HepG2 (cell line): ENCODE measurements around the gene TTYH1. TPM values are rescaled to one million over a fixed set of nuclear protein-coding genes. Genes with fewer than 3 reads are reported as not detected.

ENCODE experiments used
- DNMT1 ChIP-seq: sonication (generic); formaldehyde crosslinking; IDR thresholded peaks from 2 replicates; pipeline ENCODE4 v1.5.1; 2020; ENCODE audit warnings: mild to moderate bottlenecking, missing genetic modification reagents
- HNRNPL ChIP-seq: fragments of 200-400 bp; formaldehyde crosslinking; IDR thresholded peaks from 2 replicates; pipeline ENCODE4 v1.6.1; 2017; ENCODE audit warnings: mild to moderate bottlenecking, low read depth, low read length
- ZNF746 ChIP-seq: sonication (generic); formaldehyde crosslinking; IDR thresholded peaks from 2 replicates; pipeline ENCODE4 v1.8.0; 2022; ENCODE audit warnings: mild to moderate bottlenecking, missing genetic modification reagents
- polyA plus RNA-seq, 8 experiments: library from polyadenylated mRNA; depleted of rRNA in 3 of 8; stranded (reverse) in 7 of 8; unstranded in 1 of 8; fragments of >200 nt; fragmentation: Illumina TruSeq in 4 of 8; extraction: Trizol in 4 of 8; gene quantifications; 2 replicates each; pipeline versions ENCODE4 v1.2.1 to v1.2.3, GENCODE V29; 2011 to 2016; ENCODE audit warnings: low read depth in 4 of 8, missing spikeins in 1 of 8, mixed read lengths in 1 of 8; ENCODE audit not compliant: insufficient read depth in 1 of 8
- total RNA-seq, 5 experiments: library from RNA; depleted of rRNA; stranded (reverse); fragments of >200 nt; fragmentation: Illumina TruSeq; extraction: Trizol; gene quantifications; 2 replicates each; pipeline ENCODE4 v1.2.3, GENCODE V29; 2016; ENCODE audit warnings: low read depth in 1 of 5
- TF ChIP-seq, protein P1 (sequence below): sonication (generic); formaldehyde crosslinking; IDR thresholded peaks from 2 replicates; pipeline ENCODE4 v1.4.0; 2020; ENCODE audit warnings: missing genetic modification reagents
- TF ChIP-seq, protein P2 (sequence below), 2 experiments: fragments of 450-650 bp in 1 of 2; sonication (generic) in 1 of 2; formaldehyde crosslinking in 1 of 2; IDR thresholded peaks; 2 replicates each; pipeline versions ENCODE4 v1.6.1 to v1.8.0; 2016 to 2022; ENCODE audit warnings: antibody characterized with exemption in 1 of 2, mild to moderate bottlenecking in 1 of 2, missing genetic modification reagents in 1 of 2
- TF ChIP-seq, protein P3 (sequence below): sonication (generic); formaldehyde crosslinking; IDR thresholded peaks from 2 replicates; pipeline ENCODE4 v1.5.1; 2020; ENCODE audit warnings: mild to moderate bottlenecking, missing genetic modification reagents

TTYH1 gene
- total and polyA plus RNA-seq, 2 of the 13 experiments (the other 11 are each of a cell fraction or from before 2014, with no cell fraction given): 6.9 to 19.9 TPM

DNA sequence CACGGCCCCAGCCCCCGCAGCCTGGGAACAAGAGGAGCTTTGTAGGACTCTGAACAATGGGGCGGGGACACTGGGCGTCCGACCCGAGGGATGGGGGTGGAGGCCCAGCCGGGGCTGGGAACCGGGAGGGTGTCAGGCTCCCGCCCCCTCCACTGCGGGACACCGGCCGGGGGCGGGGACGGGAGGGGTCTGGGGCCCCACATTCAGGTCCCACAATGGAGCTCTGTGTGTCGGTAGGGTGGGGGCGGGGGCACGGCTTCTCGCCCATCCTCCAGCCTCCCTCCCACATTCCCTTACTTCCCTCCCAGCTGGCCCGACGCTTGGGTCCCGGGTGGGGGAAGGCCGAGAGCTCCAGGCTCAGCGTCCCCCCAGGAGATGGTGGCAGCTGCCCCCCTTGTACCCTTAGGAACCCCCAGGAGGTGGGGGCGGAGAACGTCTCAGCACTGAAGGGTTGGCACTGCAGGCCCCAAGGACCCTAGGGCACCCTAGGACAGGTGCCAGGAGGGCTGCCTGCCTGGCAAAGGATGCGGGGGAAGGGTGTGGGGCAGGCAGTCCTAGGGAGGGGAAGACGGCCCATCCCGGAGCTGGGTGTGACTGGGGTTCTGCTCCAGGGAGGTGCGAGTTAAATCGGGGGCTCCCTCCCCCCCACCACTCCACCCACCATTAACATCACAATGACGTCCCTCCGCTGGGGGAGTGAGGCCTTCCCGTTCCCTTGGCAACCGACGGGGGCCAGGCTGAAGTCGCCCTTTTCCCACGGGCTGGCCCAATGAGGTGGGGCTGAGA, 5.3 kb downstream of the TTYH1 start (continued):
- TF ChIP-seq ZNF746: peak; percentile 97
- TF ChIP-seq, protein P1, sequence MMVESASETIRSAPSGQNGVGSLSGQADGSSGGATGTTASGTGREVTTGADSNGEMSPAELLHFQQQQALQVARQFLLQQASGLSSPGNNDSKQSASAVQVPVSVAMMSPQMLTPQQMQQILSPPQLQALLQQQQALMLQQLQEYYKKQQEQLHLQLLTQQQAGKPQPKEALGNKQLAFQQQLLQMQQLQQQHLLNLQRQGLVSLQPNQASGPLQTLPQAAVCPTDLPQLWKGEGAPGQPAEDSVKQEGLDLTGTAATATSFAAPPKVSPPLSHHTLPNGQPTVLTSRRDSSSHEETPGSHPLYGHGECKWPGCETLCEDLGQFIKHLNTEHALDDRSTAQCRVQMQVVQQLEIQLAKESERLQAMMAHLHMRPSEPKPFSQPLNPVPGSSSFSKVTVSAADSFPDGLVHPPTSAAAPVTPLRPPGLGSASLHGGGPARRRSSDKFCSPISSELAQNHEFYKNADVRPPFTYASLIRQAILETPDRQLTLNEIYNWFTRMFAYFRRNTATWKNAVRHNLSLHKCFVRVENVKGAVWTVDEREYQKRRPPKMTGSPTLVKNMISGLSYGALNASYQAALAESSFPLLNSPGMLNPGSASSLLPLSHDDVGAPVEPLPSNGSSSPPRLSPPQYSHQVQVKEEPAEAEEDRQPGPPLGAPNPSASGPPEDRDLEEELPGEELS: peak; percentile 80
- TF ChIP-seq, protein P2, sequence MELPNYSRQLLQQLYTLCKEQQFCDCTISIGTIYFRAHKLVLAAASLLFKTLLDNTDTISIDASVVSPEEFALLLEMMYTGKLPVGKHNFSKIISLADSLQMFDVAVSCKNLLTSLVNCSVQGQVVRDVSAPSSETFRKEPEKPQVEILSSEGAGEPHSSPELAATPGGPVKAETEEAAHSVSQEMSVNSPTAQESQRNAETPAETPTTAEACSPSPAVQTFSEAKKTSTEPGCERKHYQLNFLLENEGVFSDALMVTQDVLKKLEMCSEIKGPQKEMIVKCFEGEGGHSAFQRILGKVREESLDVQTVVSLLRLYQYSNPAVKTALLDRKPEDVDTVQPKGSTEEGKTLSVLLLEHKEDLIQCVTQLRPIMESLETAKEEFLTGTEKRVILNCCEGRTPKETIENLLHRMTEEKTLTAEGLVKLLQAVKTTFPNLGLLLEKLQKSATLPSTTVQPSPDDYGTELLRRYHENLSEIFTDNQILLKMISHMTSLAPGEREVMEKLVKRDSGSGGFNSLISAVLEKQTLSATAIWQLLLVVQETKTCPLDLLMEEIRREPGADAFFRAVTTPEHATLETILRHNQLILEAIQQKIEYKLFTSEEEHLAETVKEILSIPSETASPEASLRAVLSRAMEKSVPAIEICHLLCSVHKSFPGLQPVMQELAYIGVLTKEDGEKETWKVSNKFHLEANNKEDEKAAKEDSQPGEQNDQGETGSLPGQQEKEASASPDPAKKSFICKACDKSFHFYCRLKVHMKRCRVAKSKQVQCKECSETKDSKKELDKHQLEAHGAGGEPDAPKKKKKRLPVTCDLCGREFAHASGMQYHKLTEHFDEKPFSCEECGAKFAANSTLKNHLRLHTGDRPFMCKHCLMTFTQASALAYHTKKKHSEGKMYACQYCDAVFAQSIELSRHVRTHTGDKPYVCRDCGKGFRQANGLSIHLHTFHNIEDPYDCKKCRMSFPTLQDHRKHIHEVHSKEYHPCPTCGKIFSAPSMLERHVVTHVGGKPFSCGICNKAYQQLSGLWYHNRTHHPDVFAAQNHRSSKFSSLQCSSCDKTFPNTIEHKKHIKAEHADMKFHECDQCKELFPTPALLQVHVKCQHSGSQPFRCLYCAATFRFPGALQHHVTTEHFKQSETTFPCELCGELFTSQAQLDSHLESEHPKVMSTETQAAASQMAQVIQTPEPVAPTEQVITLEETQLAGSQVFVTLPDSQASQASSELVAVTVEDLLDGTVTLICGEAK (IDR thresholded peaks at IDR 0.05): no peak
- TF ChIP-seq, protein P2 (CRISPR knock-in tag; IDR thresholded peaks at IDR 0.05): no peak
- TF ChIP-seq DNMT1 (CRISPR knock-in tag): no peak
- TF ChIP-seq, protein P3, sequence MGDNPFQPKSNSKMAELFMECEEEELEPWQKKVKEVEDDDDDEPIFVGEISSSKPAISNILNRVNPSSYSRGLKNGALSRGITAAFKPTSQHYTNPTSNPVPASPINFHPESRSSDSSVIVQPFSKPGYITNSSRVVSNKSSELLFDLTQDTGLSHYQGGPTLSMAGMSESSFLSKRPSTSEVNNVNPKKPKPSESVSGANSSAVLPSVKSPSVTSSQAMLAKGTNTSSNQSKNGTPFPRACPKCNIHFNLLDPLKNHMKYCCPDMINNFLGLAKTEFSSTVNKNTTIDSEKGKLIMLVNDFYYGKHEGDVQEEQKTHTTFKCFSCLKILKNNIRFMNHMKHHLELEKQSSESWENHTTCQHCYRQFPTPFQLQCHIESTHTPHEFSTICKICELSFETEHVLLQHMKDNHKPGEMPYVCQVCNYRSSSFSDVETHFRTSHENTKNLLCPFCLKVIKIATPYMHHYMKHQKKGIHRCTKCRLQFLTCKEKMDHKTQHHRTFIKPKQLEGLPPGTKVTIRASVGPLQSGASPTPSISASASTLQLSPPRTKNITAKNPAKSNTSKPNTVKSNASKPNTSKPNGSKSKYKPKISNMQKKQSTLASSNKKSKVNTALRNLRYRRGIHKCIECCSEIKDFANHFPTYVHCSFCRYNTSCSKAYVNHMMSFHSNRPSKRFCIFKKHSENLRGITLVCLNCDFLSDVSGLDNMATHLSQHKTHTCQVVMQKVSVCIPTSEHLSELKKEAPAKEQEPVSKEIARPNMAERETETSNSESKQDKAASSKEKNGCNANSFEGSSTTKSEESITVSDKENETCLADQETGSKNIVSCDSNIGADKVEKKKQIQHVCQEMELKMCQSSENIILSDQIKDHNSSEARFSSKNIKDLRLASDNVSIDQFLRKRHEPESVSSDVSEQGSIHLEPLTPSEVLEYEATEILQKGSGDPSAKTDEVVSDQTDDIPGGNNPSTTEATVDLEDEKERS (CRISPR knock-in tag): no peak
- TF ChIP-seq HNRNPL: peak; percentile 97
